Measurements from ENCODE around the gene SH2D3A.
"Not testable (repeated sequence)": the region's sequence is repeated elsewhere in the genome, so short reads cannot be mapped to it uniquely, and the experiment has no call there.

Gene SH2D3A

DNA sequence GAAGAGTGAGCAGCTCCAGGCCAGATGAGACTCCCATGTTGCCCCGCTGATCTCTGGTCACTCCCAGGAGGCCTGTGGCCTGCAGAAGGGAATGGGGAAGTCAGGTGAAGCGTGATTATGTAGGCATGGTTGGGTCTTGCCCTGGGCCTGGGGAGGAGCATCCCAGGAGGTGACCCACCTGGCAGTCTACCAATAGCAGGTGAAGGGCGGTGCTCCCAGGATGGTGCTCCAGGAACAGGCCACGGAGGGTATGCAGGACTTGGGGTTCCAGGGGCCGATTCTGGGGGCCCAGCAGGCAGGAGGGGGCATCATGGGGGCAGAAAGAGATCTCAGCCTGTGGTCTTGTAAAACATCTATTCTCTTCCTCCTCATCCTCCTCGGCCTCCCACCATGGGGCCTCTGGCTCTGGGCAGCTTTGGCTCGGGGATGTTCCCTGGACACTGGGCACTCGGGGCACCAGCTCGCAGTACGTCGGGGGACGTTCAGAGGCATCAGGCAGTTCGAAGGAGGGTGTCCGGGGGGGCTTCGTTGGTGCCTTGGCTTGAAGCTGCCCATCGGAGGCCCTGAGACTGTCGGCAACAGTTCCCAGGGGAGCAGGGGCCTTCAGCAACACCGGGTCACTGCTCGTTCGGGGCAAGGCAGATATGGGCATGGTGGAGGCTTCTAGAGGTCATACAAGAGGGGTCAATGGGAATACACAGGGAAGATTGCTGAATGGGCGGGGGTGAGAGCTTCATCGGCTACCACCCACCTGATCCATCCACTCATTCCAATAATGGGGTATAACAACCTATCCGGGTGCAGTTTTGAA lies 12.4 kb downstream of the SH2D3A start:
- DNase-seq (ENCODE audit: low spot score), result no peak

DNA sequence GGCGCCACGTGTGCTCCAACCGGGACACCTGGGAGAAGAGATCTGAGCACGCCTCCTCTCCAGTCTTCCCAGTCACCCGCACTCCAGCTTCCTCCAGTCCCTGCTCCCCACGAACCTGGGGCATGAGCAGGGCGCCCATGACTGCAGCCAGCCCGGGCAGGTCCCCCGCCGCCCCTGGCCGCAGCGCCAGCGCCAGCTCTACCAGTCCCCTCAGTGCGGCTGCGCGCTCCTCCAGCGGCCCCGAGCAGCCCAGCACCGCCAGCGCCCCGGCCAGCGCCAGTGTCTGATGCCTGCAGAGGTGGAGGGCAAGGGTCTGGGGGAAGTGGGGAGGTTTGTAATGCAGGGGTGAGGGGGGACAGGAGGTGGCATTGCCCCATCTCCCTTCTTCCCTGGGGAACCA lies 13.1 kb downstream of the SH2D3A start:
- DNase-seq (ENCODE audit: low spot score), result no peak

DNA sequence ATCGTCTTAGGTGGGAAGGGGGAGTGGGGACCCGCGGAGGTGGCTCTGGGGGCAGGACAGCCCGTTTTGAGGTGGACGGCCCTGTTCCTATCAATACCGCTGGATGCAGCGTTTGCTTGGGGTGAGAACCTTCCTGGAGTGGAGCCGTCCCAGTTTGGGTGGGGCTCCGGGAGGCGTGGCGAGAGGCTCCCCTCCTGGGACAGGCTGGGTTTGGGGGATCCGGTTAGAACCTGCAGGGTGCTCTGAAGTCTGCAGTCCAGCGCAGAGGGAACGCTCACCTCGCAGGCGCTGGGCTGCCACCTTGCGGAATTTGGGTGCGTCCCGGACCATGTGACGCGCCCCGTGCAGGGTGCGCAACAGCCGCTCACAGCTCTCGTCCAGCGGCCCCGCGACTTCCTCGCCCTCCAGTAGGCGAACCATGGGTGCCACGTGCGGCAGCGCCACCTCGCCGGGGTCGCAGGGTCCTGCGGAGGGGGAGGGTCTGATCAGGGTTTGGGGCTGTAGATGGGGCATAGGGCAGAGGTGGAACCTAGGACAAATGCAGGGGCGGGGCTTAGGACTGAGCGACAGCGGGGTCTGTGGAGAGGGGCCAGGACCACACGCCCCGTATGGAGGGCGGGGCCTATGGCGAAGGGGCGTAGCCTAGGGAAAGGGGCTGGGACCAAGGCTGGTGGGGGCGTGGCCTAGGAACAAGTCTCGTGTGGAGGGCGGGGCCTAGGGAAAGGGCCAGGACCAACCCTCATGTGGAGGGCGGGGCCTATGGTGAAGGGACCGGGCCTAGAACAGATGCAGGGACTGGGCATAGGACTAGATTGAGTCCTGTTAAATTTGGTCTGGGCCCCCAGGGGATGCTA lies 13.8 kb downstream of the SH2D3A start:
- DNase-seq (ENCODE audit: low spot score), result peak; percentile 74

DNA sequence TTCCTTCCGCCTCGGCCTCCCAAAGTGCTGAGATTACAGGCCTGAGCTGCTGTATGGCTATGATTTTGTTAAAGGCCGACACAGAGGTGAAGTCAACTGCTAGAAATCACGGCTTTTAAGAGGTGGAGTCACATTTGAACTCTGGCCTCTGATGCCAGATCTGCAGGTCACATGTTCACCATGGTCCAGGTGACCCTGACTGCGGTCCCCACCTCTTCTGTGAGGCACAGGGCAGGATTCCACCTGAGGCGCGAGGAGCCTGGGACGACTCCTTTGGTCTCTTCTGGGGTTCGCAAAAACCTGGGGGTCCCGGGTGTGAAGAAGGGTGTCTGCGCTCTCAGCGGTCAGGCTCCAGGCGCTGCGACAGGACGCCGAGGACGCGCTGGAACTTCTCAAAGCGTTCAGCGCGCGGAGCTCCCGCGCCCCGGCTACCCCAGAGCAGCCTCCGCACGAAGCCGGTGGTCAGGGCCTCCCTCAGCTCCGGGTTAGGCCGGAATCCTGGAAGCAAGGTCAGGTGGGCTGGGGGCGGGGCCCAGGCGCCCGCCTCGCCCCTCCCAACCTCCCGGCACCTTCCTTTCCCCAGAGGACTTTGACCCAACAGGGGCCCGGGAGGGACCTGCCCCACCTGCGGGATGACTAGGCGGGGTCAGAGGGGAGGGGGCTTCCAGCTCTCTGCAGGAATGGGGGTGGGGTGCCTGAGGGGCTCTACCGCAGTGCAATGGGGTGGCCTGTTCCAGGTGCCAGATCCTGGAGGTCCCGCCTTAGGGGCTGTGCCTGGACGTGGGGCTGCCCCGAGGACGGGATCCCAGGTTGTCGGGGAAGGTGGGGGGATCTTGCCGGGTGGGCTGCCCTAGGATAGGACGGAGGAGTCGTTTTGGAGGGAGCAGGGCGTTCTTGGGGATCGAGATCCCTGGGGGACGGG lies 14.7 kb downstream of the SH2D3A start:
- DNase-seq (ENCODE audit: low spot score), result no peak

DNA sequence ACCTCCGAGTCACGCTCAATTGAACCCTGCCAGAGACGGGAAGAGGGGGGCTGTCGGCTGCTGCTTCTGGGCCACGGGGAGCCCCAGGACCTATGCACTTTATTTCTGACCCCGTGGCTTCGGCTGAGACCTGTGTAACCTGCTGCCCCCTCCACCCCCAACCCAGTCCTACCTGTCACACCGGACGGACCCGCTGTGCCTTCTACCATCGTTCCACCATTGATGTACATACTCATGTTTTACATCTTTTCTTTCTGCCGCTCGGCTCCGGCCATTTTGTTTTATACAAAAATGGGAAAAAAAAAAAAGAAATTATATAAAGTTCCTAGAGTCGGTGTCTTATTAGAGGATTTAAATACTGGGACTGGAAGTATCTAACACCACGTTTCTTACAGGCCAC lies 16.0 kb downstream of the SH2D3A start:
- DNase-seq (ENCODE audit: low spot score), result no peak

DNA sequence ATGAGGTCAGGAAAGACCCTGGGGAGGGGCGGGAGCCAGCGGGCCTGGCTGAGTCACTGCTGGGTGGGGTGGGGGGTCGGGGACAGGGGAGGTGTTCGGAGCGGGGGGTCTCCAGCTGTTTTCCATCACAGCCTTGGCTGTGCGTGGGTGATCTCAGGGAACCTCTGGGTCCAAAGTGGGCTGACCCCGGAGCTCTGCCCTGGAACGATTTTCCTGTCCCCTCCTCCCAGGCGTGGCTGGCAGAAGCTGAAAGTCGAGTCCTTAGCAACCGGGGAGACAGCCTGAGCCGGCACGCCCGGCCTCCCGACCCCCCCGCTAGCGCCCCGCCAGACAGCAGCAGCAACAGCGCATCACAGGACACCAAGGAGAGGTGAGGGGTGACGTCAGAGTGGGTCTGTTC lies 17.2 kb downstream of the SH2D3A start:
- DNase-seq (ENCODE audit: low spot score), result no peak

DNA sequence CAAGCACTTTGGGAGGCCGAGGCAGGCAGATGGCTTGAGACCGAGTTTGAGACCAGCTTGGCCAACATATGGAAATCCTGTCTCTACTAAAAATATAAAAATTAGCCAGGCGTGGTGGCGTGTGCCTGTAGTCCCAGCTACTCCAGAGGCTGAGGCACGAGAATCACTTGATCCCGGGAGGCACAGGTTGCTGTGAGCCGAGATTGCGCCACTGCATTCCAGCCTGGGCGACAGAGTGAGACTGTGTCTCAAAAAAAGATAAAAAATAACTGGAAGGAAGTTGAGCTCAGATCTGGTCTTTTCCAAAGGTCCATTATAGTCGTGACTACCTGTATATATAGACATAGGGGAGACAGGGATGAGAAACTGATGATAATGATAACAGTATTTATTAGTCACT lies 18.7 kb downstream of the SH2D3A start:
- not testable (repeated sequence) for DNase-seq (ENCODE audit: low spot score)

DNA sequence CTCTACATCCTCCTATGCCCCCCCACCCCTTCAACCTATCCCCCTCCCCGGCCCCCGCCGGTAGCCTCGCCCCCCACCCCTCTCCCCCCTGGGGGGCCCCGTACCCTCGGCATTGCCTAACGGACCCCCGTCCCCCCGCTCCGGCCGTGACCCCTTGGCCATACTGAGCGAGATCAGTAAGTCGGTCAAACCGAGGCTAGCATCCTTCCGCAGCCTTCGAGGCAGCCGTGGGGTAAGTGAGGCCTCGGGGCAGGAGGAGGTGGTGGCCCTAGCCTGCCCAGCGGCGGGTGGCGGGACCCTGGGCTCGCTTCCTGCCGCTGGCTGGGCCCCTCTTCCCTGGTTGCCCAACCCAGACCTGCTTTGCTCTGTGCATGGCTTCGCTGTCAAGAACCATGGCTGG lies 21.3 kb downstream of the SH2D3A start:
- DNase-seq (ENCODE audit: low spot score), result no peak

DNA sequence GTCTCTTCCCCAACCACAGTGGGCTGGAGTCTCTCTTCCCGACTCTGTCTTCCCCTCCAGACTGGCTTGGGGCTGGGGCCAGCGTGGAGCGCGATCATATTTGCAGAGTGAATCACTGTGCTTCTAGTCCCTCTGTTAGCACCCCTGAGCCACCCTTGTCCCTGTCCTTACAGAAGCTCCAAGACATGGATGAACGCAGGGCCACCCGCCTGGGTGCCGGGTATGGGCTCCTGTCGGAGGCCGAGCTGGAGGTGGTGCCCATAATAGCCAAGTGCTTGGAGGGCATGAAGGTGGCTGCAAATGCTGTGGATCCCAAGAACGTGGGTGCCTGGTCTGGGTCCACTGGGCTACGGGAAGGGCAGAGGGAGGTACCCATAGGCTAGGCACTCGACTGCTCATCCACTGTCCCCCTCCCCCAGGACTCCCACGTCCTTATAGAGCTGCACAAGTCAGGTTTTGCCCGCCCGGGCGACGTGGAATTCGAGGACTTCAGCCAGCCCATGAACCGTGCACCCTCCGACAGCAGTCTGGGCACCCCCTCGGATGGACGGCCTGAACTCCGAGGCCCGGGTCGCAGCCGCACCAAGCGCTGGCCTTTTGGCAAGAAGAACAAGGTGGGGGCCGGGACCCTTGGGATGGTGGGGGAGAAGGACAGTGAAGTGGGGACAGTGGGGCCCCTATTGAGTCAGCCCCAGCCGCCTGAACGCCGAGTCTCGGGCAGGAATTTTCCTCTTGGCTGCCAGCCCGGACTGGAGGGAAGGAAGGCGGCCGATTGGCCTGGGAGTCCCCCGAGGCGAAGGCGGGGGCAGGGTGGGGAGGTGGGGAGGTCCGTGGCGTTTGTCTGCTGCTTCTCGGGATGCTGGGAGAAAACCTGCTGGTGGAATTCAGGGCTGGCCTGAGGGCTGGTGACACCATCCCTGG lies 22.6 kb downstream of the SH2D3A start:
- peak; percentile 94 for DNase-seq (ENCODE audit: low spot score)

DNA sequence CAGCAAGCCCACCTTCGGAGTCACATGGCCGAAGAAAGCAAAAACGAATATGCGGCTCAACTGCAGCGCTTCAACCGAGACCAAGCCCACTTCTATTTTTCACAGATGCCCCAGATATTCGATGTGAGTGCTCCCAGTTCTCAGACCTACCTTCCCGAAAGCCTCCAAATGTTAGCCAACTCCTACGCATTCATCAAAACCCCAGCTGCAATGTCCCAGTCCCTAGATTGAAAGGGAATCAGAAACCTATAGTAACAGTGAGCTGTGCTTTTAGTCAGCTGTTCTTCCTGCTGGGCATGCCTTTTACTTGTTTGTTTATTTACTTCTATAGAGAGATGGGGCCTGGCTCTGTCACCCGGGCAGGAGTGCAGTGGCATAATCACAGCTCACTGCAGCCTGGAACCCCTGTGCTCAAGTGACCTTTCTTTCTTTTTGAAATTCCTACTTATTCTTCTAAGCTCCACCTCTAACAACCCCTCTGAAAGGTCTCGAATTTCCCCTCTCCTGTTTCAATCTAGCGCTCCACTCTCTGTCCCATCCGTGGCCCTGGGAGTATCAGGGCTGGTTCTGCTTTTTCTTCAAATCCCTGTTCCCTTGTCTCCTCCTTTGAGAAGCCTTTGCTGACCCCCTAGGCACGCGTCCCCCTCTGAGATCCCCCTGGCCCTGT lies 23.4 kb downstream of the SH2D3A start:
- DNase-seq (ENCODE audit: low spot score), result no peak

DNA sequence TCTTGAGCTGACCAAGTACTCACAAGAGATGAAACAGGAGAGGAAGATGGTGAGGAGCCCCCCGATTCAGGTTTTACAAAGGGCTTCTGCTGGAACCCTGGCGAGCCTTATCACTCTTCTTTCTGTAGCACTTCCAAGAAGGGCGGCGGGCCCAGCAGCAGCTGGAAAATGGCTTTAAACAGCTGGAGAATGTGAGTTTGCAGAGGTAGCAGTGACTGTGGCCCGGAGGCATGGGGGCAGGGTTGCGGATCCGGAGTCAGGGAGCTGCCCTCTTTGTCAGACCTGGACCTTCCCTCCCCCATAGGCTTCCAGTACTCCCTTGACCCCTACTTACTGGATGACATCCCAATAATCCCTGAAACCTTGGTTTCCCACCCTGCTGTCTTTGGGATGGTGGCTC lies 24.2 kb downstream of the SH2D3A start:
- no peak for DNase-seq (ENCODE audit: low spot score)

DNA sequence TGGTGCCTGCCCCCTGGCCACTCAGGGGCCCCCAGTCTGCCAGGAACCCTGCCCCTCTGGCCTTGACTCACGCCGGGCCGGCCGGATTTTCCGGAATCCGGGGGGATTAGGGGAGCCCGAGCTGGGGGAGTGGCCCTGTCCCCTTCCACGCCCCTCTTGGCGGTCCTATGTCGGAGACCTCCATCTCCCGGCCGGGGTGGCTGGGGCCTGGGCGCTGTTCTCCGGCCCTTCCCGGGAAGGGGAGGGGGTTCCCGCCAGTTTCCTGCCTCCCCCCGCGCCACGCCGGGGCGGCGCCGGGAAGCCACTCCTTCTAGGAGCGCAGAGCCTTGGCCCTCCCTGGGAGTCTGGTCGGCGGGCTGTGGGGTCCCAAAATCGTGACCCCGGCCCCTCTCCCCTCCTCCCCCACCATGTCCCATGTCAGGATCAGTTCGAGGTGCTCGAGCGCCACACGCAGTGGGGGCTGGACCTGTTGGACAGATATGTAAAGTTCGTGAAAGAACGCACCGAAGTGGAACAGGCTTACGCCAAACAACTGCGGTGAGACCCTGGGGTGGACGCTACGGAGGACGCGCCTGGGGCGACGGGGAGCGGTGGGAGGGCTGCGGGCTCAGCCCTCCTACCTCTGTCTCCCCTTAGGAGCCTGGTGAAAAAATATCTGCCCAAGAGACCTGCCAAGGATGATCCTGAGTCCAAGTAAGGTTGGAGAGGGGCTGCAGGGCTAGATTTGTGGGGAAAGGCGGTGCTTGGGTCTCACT lies 26.5 kb downstream of the SH2D3A start:
- DNase-seq (ENCODE audit: low spot score), result peak; percentile 40

DNA sequence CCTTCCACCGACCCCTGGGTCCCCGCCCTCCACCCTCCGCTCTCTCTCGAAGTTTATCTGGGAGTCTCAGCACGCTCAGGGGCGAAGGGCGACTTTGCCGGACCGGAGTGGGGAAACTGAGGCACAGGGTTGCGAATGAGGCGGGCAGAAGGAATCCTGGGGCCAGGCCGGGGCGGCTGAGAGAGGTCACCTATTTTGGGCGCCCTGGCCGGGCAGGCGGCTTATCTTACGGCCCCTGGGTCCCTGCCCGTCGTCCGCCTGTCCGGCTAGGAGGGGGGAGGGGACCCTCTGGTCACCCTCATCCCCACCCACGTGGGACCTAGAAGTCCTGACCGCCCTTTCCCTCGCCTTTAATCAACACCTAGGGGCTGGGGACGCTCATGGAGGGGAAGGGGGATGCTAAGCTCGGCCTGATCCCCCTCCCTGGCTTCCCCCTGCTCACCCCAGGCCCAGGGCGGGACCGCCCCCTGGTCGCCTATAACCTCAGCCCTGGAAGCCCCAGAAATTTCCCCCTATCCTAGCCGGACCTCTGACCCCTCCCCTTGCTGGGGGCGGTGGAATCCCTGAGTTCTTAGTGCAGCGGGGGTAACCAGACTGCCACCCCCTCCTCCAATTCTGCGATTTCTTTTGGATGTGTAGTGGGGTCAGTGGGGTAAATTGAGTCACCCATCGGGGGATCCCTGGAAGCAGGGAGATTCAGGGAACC lies 27.2 kb downstream of the SH2D3A start:
- DNase-seq (ENCODE audit: low spot score), result no peak

DNA sequence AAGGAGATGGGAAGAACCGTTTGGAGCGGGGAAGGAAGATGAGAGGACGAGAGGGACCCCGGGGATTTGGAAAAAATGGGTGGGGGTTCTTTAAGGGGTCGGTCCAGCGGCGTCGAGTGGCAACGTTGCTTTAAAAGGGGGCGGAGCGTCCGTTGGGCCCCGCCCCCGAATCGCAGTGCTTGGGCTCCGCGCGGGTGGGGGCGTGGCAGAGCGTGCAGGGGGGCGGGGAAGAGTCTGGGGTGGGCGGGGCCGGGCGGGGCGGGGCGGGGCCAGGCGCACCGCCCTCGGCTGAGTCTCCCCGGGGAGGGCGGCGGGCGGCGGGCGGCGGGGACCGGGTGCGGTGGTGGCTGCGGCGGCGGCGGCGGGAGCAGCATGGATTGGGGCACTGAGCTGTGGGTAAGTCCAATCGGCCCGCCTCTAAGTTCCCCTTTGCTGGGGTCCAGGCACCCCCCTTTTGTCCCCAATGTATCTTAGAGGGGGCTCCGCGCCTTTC lies 27.8 kb downstream of the SH2D3A start, which contains the start of gene TRIP10:
Gene TRIP10 (plus strand): TSS at position 291 of the 493 bp plus-strand sequence. CDS start 82 bp downstream, at position 373.
- peak; percentile 80 for DNase-seq (ENCODE audit: low spot score)

DNA sequence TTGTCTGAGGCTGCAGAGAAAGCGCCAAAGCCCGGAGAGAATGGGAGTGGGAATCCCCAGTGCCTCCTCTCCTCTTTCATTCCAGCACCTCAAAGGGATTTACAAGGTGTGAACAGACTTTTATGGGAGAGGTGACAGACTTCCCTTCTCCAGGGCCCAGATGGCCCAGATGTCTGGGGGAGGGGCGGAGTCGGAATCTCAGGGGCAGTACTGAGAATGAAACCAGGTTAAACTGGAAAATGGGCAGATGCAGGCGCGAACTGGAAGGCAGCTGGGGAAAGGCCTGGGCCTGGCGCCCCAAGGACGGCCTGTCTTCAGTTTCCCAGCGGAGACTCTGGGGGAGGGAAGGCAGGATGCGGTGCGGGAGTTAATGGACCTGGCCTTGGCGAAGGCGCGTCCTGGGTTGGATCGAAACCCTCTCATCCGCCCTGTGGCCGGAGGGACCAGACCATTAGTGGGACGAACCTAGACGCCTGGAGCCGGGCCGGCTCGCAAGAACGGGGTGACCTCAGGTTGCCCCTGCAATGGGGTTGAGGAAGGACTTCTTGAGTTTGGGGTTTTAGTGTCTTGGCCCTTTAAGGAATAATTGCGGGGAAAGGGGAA lies 28.3 kb downstream of the SH2D3A start:
- no peak for DNase-seq (ENCODE audit: low spot score)

DNA sequence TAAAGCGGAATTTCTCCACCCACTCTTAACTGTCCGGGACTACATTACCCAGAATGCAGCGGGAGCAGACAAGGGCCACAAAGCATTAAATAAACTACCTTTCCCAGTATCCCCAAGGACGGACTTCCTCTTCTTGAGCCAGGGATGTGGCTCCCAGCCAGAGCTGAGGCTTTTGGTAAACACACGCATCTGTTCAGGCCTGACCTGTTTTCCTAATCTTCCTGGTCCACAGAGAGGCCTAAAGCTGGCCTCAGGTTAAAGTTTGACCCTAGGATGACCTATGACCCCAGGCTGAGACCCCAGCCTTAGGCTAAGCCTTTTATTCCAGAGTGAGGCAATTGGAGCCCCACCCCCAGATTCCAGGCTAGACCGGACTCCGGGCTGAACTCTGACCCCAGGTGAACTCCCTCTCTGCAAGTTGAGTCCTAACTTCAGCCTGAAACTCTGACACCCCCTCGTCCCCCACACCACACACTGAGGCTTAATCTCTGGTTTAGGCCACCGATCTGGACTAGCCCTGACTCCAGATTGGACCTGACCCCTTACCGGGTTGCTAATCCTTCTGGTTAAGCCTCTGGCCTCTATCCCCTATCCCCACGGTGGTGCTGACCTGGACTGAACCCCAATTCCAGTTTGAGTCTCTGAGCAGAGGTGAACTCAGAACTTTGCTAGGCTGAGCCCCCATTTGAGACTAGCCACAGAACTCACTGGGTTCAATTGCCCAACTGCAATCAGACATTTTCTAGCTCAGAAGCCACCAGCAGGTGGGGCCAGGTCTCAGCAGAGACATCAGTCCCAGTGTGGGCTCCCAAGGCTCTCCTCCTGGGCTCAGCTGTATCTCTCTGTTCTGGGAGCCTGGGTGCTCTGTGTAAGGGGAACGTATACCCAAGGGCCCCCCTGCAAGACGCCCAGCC lies 29.1 kb downstream of the SH2D3A start:
- peak; percentile 87 for DNase-seq (ENCODE audit: low spot score)

DNA sequence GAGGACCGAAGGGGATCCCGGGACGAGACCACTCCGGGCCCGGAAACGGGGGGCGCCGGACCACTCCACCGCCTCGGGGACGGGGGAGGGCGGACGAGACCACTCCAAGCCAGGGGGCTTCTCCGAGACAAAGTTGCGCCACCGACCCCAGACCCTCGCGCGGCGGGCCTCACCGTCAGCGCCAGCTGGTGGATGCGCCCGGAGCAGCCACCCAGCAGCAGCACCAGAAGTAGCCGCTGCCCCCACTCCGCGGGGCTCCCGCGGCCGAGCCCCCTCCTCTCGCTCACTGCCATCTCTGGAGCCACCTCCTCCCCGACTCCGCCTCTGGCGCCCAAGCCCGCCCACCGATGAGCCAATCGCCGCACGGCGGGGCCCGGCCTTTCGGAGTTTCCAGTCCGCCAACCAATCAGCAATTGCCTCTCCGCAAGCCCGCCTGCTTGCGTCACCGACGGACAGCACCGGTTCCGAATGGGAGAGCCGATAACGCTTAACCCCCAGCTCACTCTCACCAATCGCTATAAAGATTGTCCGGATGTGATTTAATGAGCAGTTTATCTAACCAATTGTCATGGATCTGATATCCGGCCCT lies 29.9 kb downstream of the SH2D3A start, which contains the start of gene GPR108:
Gene GPR108 (minus strand): TSS at position 297 of the 589 bp plus-strand sequence. CDS start 4 bp downstream, at position 293.
- DNase-seq (ENCODE audit: low spot score), result peak; percentile 100

All from kidney tubule cell (primary cell).